Parathyroid adenoma (tissue), 2 donors: ENCODE results near the gene PRDX3.

ENCODE experiments used
- H2AFZ ChIP-seq: fragments of 300-600 bp; sonication (generic); one replicate; pipeline ENCODE4 v1.7.0; 2017; ENCODE audit warnings: antibody characterized with exemption, mild to moderate bottlenecking
- H3K27ac ChIP-seq: fragments of 300-600 bp; sonication (generic); one replicate; pipeline ENCODE4 v1.7.0; 2017
- H3K27me3 ChIP-seq: fragments of 300-600 bp; sonication (generic); one replicate; pipeline ENCODE4 v1.7.0; 2017; ENCODE audit warnings: low read length; ENCODE audit not compliant: control insufficient read depth, insufficient read depth
- H3K36me3 ChIP-seq: fragments of 300-600 bp; sonication (generic); one replicate; pipeline ENCODE4 v1.7.0; 2017; ENCODE audit warnings: low read length; ENCODE audit not compliant: control insufficient read depth, insufficient read depth
- H3K4me1 ChIP-seq: fragments of 300-600 bp; sonication (generic); one replicate; pipeline ENCODE4 v1.7.0; 2017; ENCODE audit warnings: control low read depth
- H3K4me2 ChIP-seq: fragments of 300-600 bp; sonication (generic); one replicate; pipeline ENCODE4 v1.7.0; 2017; ENCODE audit warnings: low read length
- H3K4me3 ChIP-seq: fragments of 300-600 bp; sonication (generic); one replicate; pipeline ENCODE4 v1.7.0; 2017; ENCODE audit warnings: low read depth, low read length
- H3K79me2 ChIP-seq: fragments of 300-600 bp; sonication (generic); one replicate; pipeline ENCODE4 v1.7.0; 2017; ENCODE audit warnings: control low read depth
- H3K9ac ChIP-seq: fragments of 300-600 bp; sonication (generic); one replicate; pipeline ENCODE4 v1.7.0; 2017; ENCODE audit warnings: mild to moderate bottlenecking
- H3K9me3 ChIP-seq: fragments of 300-600 bp; sonication (generic); one replicate; pipeline ENCODE4 v1.7.0; 2017; ENCODE audit warnings: low read length; ENCODE audit not compliant: control insufficient read depth
- CTCF ChIP-seq: fragments of 300-600 bp; sonication (generic); IDR thresholded peaks from one replicate; pipeline ENCODE4 v1.7.0; 2017; ENCODE audit warnings: antibody characterized with exemption, mild to moderate bottlenecking
- donor health status: primary hyperparathyroidism.

The PRDX3 gene

GRCh38 chr10:119135513-119135881 lies 43.1 kb downstream of the PRDX3 start:
- Histone ChIP-seq H3K36me3 (no peaks in the 10 kb centered on the region), H3K9ac (no peak overlapping the region), H3K4me2 (no peak overlapping the region), H3K27me3 (no peaks in the 10 kb centered on the region), H3K27ac (no peak overlapping the region), H2AFZ (no peak overlapping the region), H3K4me3 (no peak overlapping the region), H3K4me1 (no peaks in the 10 kb centered on the region), H3K9me3 (no peaks in the 10 kb centered on the region), H3K79me2 (no peaks in the 10 kb centered on the region)
- TF ChIP-seq CTCF, result no peak

GRCh38 chr10:119133949-119134348 lies 44.7 kb downstream of the PRDX3 start:
- no peak for TF ChIP-seq CTCF
- H3K9ac ChIP-seq, result no peak overlapping the region
- H3K9me3 ChIP-seq, result no peaks in the 10 kb centered on the region
- no peak overlapping the region for H3K4me3 ChIP-seq
- no peak overlapping the region for H3K4me2 ChIP-seq
- no peak overlapping the region for H2AFZ ChIP-seq
- no peaks in the 10 kb centered on the region for H3K79me2 ChIP-seq
- H3K27ac ChIP-seq, result no peak overlapping the region
- H3K27me3 ChIP-seq, result no peaks in the 10 kb centered on the region
- no peaks in the 10 kb centered on the region for H3K36me3 ChIP-seq
- H3K4me1 ChIP-seq, result no peaks in the 10 kb centered on the region

- H3K9me3 ChIP-seq, result no peaks in the 10 kb centered on the region
- H3K27ac ChIP-seq, result no peak overlapping the region
- no peak overlapping the region for H3K4me2 ChIP-seq
- H3K79me2 ChIP-seq, result no peaks in the 10 kb centered on the region
- H3K4me1 ChIP-seq, result no peaks in the 10 kb centered on the region
- H2AFZ ChIP-seq, result no peak overlapping the region
- no peaks in the 10 kb centered on the region for H3K27me3 ChIP-seq
- H3K9ac ChIP-seq, result no peak overlapping the region
- no peak overlapping the region for H3K4me3 ChIP-seq
- no peaks in the 10 kb centered on the region for H3K36me3 ChIP-seq
- no peak for TF ChIP-seq CTCF
These were observed 45.9 kb downstream of the PRDX3 start for GRCh38 chr10:119132521-119133345.

GRCh38 chr10:119131512-119132240 lies 46.9 kb downstream of the PRDX3 start:
- Histone ChIP-seq H3K4me2 (peak overlapping the region; percentile 42), H3K27ac (no peak overlapping the region), H3K4me3 (peak overlapping the region; percentile 22), H3K4me1 (no peaks in the 10 kb centered on the region), H3K9ac (no peak overlapping the region), H3K9me3 (no peaks in the 10 kb centered on the region), H2AFZ (no peak overlapping the region), H3K27me3 (no peaks in the 10 kb centered on the region), H3K36me3 (no peaks in the 10 kb centered on the region), H3K79me2 (no peaks in the 10 kb centered on the region)
- TF ChIP-seq CTCF, result no peak
